Measurements from ENCODE around the gene ATP6V1B1. TPM values are rescaled to one million over a fixed set of nuclear protein-coding genes. Genes with fewer than 3 reads are reported as not detected.

Gene ATP6V1B1
- total and polyA plus RNA-seq, 2 of the 13 experiments (the other 11 are each of a cell fraction or from before 2014, with no cell fraction given) = 0.58 to 1.6 TPM

DNA sequence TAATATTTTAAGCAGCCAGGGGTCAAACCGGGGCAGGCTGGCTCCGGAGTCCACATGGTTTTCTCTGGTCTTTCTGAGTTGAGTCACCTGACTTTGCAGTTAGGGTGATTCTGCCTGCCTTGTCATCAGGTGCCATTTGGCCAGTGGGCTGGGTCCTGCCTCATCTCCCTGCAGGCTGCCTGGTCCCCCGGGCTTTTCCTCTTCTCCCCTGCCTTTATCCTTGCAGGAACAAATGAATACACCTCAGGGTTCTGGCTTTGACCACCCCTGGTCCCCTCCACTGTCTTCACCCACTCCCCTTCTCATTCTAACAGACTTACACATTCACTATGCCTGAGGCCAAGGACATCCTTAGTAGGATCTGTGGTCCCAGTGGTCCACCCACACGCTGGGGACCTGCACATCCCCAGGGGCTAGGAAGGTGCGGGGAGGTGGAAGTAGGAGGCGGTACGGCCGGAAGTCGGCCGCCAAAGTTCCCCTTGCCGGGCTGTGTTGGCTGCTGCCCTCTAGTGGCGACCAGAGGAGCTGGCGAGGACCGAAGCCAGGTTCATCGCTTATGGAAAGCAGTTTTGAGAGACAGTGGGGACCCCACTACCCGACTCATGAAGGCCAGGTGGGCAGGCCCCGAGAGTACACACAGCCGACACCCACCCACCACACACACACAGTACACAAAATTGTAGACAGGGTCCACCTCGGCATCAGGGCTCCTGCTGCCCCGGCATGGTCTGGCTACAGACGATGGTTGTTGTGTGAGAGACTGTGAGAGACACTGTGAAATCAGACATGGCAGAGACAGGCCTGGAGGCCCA is 65.3 kb downstream of the ATP6V1B1 start (continued):
- no peak for TF ChIP-seq ZNF296 (CRISPR knock-in tag; conservative IDR thresholded peaks at IDR 0.05)
- TF ChIP-seq EZH2 (conservative IDR thresholded peaks at IDR 0.05; ENCODE audit: low read depth, low read length) = no peak
- no peak for TF ChIP-seq REL (CRISPR knock-in tag; conservative IDR thresholded peaks at IDR 0.05)
- TF ChIP-seq, protein P1, sequence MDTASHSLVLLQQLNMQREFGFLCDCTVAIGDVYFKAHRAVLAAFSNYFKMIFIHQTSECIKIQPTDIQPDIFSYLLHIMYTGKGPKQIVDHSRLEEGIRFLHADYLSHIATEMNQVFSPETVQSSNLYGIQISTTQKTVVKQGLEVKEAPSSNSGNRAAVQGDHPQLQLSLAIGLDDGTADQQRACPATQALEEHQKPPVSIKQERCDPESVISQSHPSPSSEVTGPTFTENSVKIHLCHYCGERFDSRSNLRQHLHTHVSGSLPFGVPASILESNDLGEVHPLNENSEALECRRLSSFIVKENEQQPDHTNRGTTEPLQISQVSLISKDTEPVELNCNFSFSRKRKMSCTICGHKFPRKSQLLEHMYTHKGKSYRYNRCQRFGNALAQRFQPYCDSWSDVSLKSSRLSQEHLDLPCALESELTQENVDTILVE (CRISPR knock-in tag; IDR thresholded peaks at IDR 0.05) = peak; percentile 51; the same call in 1 of the 2 replicates
- TF ChIP-seq SIN3B (IDR thresholded peaks at IDR 0.05; ENCODE audit: low read length) = no peak
- TF ChIP-seq ATF7 (IDR thresholded peaks at IDR 0.05) = no peak
- peak; percentile 12; the same call in 1 of the 2 replicates for TF ChIP-seq ATF7 (CRISPR knock-in tag; IDR thresholded peaks at IDR 0.05)
- TF ChIP-seq TSC22D2 (CRISPR knock-in tag; IDR thresholded peaks at IDR 0.05; ENCODE audit: borderline replicate concordance) = peak; percentile 70
- TF ChIP-seq, protein P2, sequence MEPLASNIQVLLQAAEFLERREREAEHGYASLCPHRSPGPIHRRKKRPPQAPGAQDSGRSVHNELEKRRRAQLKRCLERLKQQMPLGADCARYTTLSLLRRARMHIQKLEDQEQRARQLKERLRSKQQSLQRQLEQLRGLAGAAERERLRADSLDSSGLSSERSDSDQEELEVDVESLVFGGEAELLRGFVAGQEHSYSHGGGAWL (CRISPR knock-in tag; IDR thresholded peaks at IDR 0.05) = 0 out of 2 replicates have a peak, but pooled peaks have one; percentile 71
- no peak; the same call in 1 of the 2 replicates for TF ChIP-seq ZNF136 (CRISPR knock-in tag; IDR thresholded peaks at IDR 0.05; ENCODE audit: low read depth)
- no peak for TF ChIP-seq ZNF7 (CRISPR knock-in tag; IDR thresholded peaks at IDR 0.05)
- TF ChIP-seq SMAD1 (CRISPR knock-in tag; IDR thresholded peaks at IDR 0.05; ENCODE audit: borderline replicate concordance, low read depth) = no peak
- no peak for TF ChIP-seq PCBP1 (IDR thresholded peaks at IDR 0.05; ENCODE audit: borderline replicate concordance, low read depth, low read length)
- TF ChIP-seq ZNF747 (CRISPR knock-in tag; IDR thresholded peaks at IDR 0.05; ENCODE audit: borderline replicate concordance) = 0 out of 2 replicates have a peak, but pooled peaks have one; percentile 59
- peak; percentile 81; the same call in 1 of the 2 replicates for TF ChIP-seq ZFP36L2 (CRISPR knock-in tag; IDR thresholded peaks at IDR 0.05)
- TF ChIP-seq NR1H2 (CRISPR knock-in tag; IDR thresholded peaks at IDR 0.05; ENCODE audit: borderline replicate concordance, low read depth) = no peak
- TF ChIP-seq, protein P3, sequence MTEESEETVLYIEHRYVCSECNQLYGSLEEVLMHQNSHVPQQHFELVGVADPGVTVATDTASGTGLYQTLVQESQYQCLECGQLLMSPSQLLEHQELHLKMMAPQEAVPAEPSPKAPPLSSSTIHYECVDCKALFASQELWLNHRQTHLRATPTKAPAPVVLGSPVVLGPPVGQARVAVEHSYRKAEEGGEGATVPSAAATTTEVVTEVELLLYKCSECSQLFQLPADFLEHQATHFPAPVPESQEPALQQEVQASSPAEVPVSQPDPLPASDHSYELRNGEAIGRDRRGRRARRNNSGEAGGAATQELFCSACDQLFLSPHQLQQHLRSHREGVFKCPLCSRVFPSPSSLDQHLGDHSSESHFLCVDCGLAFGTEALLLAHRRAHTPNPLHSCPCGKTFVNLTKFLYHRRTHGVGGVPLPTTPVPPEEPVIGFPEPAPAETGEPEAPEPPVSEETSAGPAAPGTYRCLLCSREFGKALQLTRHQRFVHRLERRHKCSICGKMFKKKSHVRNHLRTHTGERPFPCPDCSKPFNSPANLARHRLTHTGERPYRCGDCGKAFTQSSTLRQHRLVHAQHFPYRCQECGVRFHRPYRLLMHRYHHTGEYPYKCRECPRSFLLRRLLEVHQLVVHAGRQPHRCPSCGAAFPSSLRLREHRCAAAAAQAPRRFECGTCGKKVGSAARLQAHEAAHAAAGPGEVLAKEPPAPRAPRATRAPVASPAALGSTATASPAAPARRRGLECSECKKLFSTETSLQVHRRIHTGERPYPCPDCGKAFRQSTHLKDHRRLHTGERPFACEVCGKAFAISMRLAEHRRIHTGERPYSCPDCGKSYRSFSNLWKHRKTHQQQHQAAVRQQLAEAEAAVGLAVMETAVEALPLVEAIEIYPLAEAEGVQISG (CRISPR knock-in tag; IDR thresholded peaks at IDR 0.05) = peak; percentile 96
- no peak for TF ChIP-seq HMGA1 (CRISPR knock-in tag; conservative IDR thresholded peaks at IDR 0.05)
- TF ChIP-seq, protein P4, sequence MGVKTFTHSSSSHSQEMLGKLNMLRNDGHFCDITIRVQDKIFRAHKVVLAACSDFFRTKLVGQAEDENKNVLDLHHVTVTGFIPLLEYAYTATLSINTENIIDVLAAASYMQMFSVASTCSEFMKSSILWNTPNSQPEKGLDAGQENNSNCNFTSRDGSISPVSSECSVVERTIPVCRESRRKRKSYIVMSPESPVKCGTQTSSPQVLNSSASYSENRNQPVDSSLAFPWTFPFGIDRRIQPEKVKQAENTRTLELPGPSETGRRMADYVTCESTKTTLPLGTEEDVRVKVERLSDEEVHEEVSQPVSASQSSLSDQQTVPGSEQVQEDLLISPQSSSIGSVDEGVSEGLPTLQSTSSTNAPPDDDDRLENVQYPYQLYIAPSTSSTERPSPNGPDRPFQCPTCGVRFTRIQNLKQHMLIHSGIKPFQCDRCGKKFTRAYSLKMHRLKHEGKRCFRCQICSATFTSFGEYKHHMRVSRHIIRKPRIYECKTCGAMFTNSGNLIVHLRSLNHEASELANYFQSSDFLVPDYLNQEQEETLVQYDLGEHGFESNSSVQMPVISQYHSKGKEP (CRISPR knock-in tag; IDR thresholded peaks at IDR 0.05) = no peak

Measured in HepG2 (cell line).